GM23338 (cell line): ENCODE data around the gene RRAD. TPM values are rescaled to one million over a fixed set of nuclear protein-coding genes. Genes with fewer than 3 reads are reported as not detected.

Source experiments
- CREB1 ChIP-seq: fragments of 250-450 bp; sonication (Bioruptor Pico); IDR thresholded peaks from 2 replicates; pipeline ENCODE4 v1.5.0; 2020; ENCODE audit warnings: low read depth, mild to moderate bottlenecking, moderate library complexity
- ETS1 ChIP-seq: IDR thresholded peaks from 2 replicates; pipeline ENCODE4 v1.6.1; 2016; ENCODE audit warnings: antibody characterized with exemption
- EZH2 ChIP-seq: fragments of 200-600 bp; sonication (generic); IDR thresholded peaks from one replicate; pipeline ENCODE4 v1.8.0; 2017; ENCODE audit warnings: antibody characterized with exemption, mild to moderate bottlenecking, low read depth; ENCODE audit not compliant: unreplicated experiment
- EZH2phosphoT487 ChIP-seq: fragments of 200-600 bp; sonication (generic); IDR thresholded peaks from one replicate; pipeline ENCODE4 v1.8.1; 2018; ENCODE audit warnings: antibody characterized with exemption; ENCODE audit not compliant: unreplicated experiment
- JUNB ChIP-seq: IDR thresholded peaks from one replicate; pipeline ENCODE4 v1.6.1; 2016; ENCODE audit warnings: antibody characterized with exemption; ENCODE audit not compliant: unreplicated experiment
- NANOG ChIP-seq: IDR thresholded peaks from 2 replicates; pipeline ENCODE4 v1.6.1; 2016; ENCODE audit warnings: antibody characterized with exemption, borderline replicate concordance
- POLR2AphosphoS5 ChIP-seq: IDR thresholded peaks from 2 replicates; pipeline ENCODE4 v1.6.1; 2016; ENCODE audit warnings: antibody characterized with exemption, low read depth
- STAT1 ChIP-seq: IDR thresholded peaks from one replicate; pipeline ENCODE4 v1.6.1; 2016; ENCODE audit warnings: antibody characterized with exemption; ENCODE audit not compliant: unreplicated experiment
- ZNF114 ChIP-seq: fragments of 250-450 bp; sonication (Bioruptor Pico); IDR thresholded peaks from 2 replicates; pipeline ENCODE4 v1.5.0; 2020; ENCODE audit warnings: mild to moderate bottlenecking, moderate library complexity
- ZNF331 ChIP-seq: fragments of 250-450 bp; sonication (Bioruptor Pico); IDR thresholded peaks from 2 replicates; pipeline ENCODE4 v1.5.0; 2020; ENCODE audit warnings: low read depth, mild to moderate bottlenecking, moderate library complexity
- polyA plus RNA-seq: library from polyadenylated mRNA; unstranded; fragments of >200 nt; fragmentation: Nextera tagmentation; extraction: Ambion mirVana; gene quantifications from 2 replicates; pipeline ENCODE4 v1.2.1, GENCODE V29; 2016
- total RNA-seq: library from RNA; depleted of rRNA; stranded (reverse); fragments of >200 nt; shearing (Covaris generic); gene quantifications from 2 replicates; pipeline ENCODE4 v1.2.3, GENCODE V29; 2014
- TF ChIP-seq, protein P1 (sequence below): fragments of 250-450 bp; sonication (Bioruptor Pico); IDR thresholded peaks from 2 replicates; pipeline ENCODE4 v1.5.0; 2020; ENCODE audit warnings: mild to moderate bottlenecking, moderate library complexity
- TF ChIP-seq, protein P2 (sequence below), 2 experiments: fragments of 200-600 bp in 1 of 2; sonication (generic) in 1 of 2; conservative IDR thresholded peaks; 2 replicates each; pipeline versions ENCODE4 v1.5.1 to v1.6.1; 2016 to 2017; ENCODE audit warnings: antibody characterized with exemption in 2 of 2, low read depth in 2 of 2, mild to moderate bottlenecking in 2 of 2, moderate library complexity in 1 of 2

Gene RRAD
- total and polyA plus RNA-seq, 2 experiments from 2014 or later: 0.18 TPM; not detected in 1

- TF ChIP-seq, protein P1, sequence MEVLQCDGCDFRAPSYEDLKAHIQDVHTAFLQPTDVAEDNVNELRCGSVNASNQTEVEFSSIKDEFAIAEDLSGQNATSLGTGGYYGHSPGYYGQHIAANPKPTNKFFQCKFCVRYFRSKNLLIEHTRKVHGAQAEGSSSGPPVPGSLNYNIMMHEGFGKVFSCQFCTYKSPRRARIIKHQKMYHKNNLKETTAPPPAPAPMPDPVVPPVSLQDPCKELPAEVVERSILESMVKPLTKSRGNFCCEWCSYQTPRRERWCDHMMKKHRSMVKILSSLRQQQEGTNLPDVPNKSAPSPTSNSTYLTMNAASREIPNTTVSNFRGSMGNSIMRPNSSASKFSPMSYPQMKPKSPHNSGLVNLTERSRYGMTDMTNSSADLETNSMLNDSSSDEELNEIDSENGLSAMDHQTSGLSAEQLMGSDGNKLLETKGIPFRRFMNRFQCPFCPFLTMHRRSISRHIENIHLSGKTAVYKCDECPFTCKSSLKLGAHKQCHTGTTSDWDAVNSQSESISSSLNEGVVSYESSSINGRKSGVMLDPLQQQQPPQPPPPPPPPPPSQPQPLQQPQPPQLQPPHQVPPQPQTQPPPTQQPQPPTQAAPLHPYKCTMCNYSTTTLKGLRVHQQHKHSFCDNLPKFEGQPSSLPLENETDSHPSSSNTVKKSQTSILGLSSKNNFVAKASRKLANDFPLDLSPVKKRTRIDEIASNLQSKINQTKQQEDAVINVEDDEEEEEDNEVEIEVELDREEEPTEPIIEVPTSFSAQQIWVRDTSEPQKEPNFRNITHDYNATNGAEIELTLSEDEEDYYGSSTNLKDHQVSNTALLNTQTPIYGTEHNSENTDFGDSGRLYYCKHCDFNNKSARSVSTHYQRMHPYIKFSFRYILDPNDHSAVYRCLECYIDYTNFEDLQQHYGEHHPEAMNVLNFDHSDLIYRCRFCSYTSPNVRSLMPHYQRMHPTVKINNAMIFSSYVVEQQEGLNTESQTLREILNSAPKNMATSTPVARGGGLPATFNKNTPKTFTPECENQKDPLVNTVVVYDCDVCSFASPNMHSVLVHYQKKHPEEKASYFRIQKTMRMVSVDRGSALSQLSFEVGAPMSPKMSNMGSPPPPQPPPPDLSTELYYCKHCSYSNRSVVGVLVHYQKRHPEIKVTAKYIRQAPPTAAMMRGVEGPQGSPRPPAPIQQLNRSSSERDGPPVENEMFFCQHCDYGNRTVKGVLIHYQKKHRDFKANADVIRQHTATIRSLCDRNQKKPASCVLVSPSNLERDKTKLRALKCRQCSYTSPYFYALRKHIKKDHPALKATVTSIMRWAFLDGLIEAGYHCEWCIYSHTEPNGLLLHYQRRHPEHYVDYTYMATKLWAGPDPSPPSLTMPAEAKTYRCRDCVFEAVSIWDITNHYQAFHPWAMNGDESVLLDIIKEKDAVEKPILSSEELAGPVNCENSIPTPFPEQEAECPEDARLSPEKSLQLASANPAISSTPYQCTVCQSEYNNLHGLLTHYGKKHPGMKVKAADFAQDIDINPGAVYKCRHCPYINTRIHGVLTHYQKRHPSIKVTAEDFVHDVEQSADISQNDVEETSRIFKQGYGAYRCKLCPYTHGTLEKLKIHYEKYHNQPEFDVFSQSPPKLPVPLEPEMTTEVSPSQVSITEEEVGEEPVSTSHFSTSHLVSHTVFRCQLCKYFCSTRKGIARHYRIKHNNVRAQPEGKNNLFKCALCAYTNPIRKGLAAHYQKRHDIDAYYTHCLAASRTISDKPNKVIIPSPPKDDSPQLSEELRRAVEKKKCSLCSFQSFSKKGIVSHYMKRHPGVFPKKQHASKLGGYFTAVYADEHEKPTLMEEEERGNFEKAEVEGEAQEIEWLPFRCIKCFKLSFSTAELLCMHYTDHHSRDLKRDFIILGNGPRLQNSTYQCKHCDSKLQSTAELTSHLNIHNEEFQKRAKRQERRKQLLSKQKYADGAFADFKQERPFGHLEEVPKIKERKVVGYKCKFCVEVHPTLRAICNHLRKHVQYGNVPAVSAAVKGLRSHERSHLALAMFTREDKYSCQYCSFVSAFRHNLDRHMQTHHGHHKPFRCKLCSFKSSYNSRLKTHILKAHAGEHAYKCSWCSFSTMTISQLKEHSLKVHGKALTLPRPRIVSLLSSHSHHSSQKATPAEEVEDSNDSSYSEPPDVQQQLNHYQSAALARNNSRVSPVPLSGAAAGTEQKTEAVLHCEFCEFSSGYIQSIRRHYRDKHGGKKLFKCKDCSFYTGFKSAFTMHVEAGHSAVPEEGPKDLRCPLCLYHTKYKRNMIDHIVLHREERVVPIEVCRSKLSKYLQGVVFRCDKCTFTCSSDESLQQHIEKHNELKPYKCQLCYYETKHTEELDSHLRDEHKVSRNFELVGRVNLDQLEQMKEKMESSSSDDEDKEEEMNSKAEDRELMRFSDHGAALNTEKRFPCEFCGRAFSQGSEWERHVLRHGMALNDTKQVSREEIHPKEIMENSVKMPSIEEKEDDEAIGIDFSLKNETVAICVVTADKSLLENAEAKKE: no peak
- TF ChIP-seq EZH2phosphoT487 (no peak), POLR2AphosphoS5 (no peak), CREB1 (CRISPR knock-in tag) (no peak), ZNF331 (CRISPR knock-in tag) (no peak), EZH2 (no peak), JUNB (no peak), NANOG (no peak), STAT1 (no peak), ZNF114 (CRISPR knock-in tag) (no peak), ETS1 (no peak)
- TF ChIP-seq, protein P2, sequence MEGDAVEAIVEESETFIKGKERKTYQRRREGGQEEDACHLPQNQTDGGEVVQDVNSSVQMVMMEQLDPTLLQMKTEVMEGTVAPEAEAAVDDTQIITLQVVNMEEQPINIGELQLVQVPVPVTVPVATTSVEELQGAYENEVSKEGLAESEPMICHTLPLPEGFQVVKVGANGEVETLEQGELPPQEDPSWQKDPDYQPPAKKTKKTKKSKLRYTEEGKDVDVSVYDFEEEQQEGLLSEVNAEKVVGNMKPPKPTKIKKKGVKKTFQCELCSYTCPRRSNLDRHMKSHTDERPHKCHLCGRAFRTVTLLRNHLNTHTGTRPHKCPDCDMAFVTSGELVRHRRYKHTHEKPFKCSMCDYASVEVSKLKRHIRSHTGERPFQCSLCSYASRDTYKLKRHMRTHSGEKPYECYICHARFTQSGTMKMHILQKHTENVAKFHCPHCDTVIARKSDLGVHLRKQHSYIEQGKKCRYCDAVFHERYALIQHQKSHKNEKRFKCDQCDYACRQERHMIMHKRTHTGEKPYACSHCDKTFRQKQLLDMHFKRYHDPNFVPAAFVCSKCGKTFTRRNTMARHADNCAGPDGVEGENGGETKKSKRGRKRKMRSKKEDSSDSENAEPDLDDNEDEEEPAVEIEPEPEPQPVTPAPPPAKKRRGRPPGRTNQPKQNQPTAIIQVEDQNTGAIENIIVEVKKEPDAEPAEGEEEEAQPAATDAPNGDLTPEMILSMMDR (conservative IDR thresholded peaks at IDR 0.05; ENCODE audit: low read depth in 2 of 2): no peak
Observed at GRCh38 chr16:66927918-66928649, 2.7 kb upstream of the RRAD start (continued).
